Measurements from ENCODE around the gene FGD5.

Gene FGD5

DNA sequence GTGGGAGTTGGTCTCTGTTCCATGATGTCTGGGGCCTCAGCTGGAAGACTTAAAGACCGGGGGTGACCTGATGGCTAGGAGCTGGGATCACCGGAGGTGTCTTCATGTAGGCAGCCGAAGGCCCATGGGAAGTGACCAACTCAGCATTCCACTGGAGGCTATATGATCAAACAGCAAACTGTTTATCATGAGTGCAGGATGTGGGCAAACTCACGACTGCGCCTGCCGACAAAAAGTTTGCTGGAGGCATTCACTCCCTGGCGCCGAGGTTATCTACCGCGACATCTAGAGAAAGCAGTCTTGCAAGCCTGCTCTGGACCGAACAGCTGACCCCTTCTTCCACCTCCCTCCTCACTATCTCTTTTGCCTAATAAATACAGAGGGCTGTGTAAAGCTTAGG lies 65.9 kb downstream of the FGD5 start:
- Histone ChIP-seq H3K4me2 (ENCODE audit: low read depth, low read length) (no peak overlapping the region), H3K9me3 (replicated peaks; ENCODE audit: insufficient read depth, low read length) (no peaks in the 10 kb centered on the region), H3K36me3 (replicated peaks; ENCODE audit: insufficient read depth, low read length) (no peaks in the 10 kb centered on the region), H3K9ac (ENCODE audit: low read length) (no peak overlapping the region), H2AFZ (ENCODE audit: low read length) (no peak overlapping the region), H3K79me2 (ENCODE audit: low read length) (no peaks in the 10 kb centered on the region), H3K27me3 (replicated peaks; ENCODE audit: insufficient read depth, low read length) (no peaks in the 10 kb centered on the region; the same call in 1 of the 2 replicates), H3K9me2 (replicated peaks; ENCODE audit: insufficient read depth, low read length) (no peaks in the 10 kb centered on the region), H3F3A (ENCODE audit: insufficient read depth, low read length) (no peaks in the 10 kb centered on the region), H3K4me3 (ENCODE audit: low read length) (no peak overlapping the region), H3K4me1 (ENCODE audit: low read length) (no peaks in the 10 kb centered on the region), H3K27ac (ENCODE audit: low read length) (no peak overlapping the region), H4K20me1 (ENCODE audit: insufficient read depth, low read length) (no peaks in the 10 kb centered on the region)
- TF ChIP-seq EZH2 (optimal IDR thresholded peaks at IDR 0.05; ENCODE audit: low read depth, low read length) (no peak), EZH2phosphoT487 (IDR thresholded peaks at IDR 0.05; ENCODE audit: low read length) (no peak)
- TF ChIP-seq, protein P1, sequence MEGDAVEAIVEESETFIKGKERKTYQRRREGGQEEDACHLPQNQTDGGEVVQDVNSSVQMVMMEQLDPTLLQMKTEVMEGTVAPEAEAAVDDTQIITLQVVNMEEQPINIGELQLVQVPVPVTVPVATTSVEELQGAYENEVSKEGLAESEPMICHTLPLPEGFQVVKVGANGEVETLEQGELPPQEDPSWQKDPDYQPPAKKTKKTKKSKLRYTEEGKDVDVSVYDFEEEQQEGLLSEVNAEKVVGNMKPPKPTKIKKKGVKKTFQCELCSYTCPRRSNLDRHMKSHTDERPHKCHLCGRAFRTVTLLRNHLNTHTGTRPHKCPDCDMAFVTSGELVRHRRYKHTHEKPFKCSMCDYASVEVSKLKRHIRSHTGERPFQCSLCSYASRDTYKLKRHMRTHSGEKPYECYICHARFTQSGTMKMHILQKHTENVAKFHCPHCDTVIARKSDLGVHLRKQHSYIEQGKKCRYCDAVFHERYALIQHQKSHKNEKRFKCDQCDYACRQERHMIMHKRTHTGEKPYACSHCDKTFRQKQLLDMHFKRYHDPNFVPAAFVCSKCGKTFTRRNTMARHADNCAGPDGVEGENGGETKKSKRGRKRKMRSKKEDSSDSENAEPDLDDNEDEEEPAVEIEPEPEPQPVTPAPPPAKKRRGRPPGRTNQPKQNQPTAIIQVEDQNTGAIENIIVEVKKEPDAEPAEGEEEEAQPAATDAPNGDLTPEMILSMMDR (IDR thresholded peaks at IDR 0.05; ENCODE audit: low read length), result no peak
- no peak for DNase-seq

DNA sequence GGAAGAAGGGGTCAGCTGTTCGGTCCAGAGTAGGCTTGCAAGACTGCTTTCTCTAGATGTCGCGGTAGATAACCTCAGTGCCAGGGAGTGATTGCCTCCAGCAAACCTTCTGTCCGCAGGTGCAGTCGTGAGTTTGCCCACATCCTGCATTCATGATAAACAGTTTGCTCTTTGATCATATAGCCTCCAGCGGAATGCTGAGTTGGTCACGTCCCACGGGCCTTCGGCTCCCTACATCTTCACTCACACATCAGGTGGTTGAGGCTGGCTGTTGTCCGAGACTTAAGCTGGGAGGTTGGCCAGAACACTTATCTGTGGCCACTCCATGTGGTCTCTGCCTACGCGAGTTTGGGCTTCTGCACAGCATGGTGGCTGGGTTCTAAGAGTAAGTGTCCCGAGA lies 66.5 kb downstream of the FGD5 start:
- no peak for TF ChIP-seq EZH2 (optimal IDR thresholded peaks at IDR 0.05; ENCODE audit: low read depth, low read length)
- TF ChIP-seq, protein P1 (IDR thresholded peaks at IDR 0.05; ENCODE audit: low read length), result no peak
- TF ChIP-seq EZH2phosphoT487 (IDR thresholded peaks at IDR 0.05; ENCODE audit: low read length), result no peak
- no peaks in the 10 kb centered on the region for H3F3A ChIP-seq (ENCODE audit: insufficient read depth, low read length)
- H4K20me1 ChIP-seq (ENCODE audit: insufficient read depth, low read length), result no peaks in the 10 kb centered on the region
- no peaks in the 10 kb centered on the region for H3K4me1 ChIP-seq (ENCODE audit: low read length)
- no peaks in the 10 kb centered on the region for H3K36me3 ChIP-seq (replicated peaks; ENCODE audit: insufficient read depth, low read length)
- no peaks in the 10 kb centered on the region for H3K79me2 ChIP-seq (ENCODE audit: low read length)
- H3K4me2 ChIP-seq (ENCODE audit: low read depth, low read length), result no peak overlapping the region
- no peak overlapping the region for H3K4me3 ChIP-seq (ENCODE audit: low read length)
- H3K27ac ChIP-seq (ENCODE audit: low read length), result no peak overlapping the region
- DNase-seq, result no peak
- H2AFZ ChIP-seq (ENCODE audit: low read length), result no peak overlapping the region
- peaks cover under 1% of the 10 kb centered on the region; the same call in 1 of the 2 replicates for H3K27me3 ChIP-seq (replicated peaks; ENCODE audit: insufficient read depth, low read length)
- no peaks in the 10 kb centered on the region for H3K9me2 ChIP-seq (replicated peaks; ENCODE audit: insufficient read depth, low read length)
- no peaks in the 10 kb centered on the region for H3K9me3 ChIP-seq (replicated peaks; ENCODE audit: insufficient read depth, low read length)
- no peak overlapping the region for H3K9ac ChIP-seq (ENCODE audit: low read length)

DNA sequence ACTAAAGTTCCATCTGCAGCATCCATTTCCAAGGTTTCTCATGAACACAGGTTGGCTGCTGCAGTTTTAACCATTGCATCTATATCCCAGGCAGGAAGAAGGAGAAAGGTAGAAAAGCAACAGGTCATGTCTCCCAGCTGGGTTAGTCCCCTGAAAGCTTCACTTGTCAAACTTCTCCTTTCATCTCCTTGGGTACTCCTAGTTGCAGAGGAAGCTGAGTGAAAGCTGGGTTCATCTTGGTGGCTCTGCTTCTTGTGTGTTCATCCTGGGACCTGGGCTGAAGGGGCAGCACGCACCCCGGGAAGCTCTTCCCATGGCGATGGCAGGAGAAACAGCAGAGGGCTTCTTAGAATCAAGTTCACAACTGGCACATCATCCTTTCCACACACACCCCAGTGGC lies 67.3 kb downstream of the FGD5 start:
- H2AFZ ChIP-seq (ENCODE audit: low read length), result no peak overlapping the region
- no peaks in the 10 kb centered on the region for H3K9me3 ChIP-seq (replicated peaks; ENCODE audit: insufficient read depth, low read length)
- peaks cover 7% of the 10 kb centered on the region; the same call in 1 of the 2 replicates for H3K27me3 ChIP-seq (replicated peaks; ENCODE audit: insufficient read depth, low read length)
- no peak overlapping the region for H3K9ac ChIP-seq (ENCODE audit: low read length)
- H3K4me1 ChIP-seq (ENCODE audit: low read length), result no peaks in the 10 kb centered on the region
- no peaks in the 10 kb centered on the region for H3K9me2 ChIP-seq (replicated peaks; ENCODE audit: insufficient read depth, low read length)
- no peak overlapping the region for H3K27ac ChIP-seq (ENCODE audit: low read length)
- no peaks in the 10 kb centered on the region for H3K79me2 ChIP-seq (ENCODE audit: low read length)
- no peak overlapping the region for H3K4me3 ChIP-seq (ENCODE audit: low read length)
- TF ChIP-seq EZH2phosphoT487 (IDR thresholded peaks at IDR 0.05; ENCODE audit: low read length), result no peak
- no peak for TF ChIP-seq EZH2 (optimal IDR thresholded peaks at IDR 0.05; ENCODE audit: low read depth, low read length)
- TF ChIP-seq, protein P1 (IDR thresholded peaks at IDR 0.05; ENCODE audit: low read length), result no peak
- no peaks in the 10 kb centered on the region for H4K20me1 ChIP-seq (ENCODE audit: insufficient read depth, low read length)
- no peak overlapping the region for H3K4me2 ChIP-seq (ENCODE audit: low read depth, low read length)
- H3F3A ChIP-seq (ENCODE audit: insufficient read depth, low read length), result no peaks in the 10 kb centered on the region
- H3K36me3 ChIP-seq (replicated peaks; ENCODE audit: insufficient read depth, low read length), result no peaks in the 10 kb centered on the region
- no peak for DNase-seq
